ENCODE measurements around the gene C5orf15.

DNA sequence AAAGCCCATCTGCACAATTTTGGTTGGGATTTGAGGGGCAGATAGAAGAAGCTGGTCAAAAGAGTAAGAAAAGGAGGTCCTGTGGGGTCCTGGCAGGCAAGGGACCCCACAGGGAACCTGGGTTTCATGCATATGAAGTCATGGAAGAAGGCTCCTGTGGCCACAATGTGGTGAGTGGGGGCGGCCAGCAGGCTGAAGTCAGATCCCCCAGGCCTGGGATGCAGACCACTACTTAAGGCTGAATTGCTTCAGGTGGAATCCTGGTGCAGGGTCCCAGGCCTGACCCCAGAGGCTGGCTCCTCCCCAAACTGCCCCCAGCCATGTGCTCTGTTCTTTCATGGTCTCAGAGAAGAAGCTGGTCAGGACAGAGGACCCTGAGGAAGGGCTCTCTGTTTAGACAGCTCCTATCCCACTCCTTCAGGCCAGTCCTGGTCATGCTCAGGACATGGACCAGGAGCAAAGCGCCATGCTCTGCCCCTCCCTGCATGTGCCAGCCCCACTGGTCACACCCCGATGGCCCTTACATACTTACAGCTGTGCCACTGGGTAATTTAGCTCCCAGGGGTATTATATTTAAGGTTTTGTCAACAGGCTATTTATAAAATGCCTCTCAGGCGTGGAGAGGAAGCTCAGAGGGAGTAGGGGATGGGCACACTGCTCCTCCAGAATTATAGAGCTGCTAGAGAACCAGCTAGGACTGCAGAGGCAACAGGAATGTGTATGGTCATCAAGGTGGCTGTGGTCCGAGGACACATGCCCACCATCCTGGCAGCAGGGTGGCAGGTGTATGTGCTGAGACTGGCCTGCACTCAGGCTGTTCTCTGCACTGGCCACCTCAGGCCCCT, 33.4 kb downstream of the C5orf15 start:
- TF ChIP-seq, protein P1, sequence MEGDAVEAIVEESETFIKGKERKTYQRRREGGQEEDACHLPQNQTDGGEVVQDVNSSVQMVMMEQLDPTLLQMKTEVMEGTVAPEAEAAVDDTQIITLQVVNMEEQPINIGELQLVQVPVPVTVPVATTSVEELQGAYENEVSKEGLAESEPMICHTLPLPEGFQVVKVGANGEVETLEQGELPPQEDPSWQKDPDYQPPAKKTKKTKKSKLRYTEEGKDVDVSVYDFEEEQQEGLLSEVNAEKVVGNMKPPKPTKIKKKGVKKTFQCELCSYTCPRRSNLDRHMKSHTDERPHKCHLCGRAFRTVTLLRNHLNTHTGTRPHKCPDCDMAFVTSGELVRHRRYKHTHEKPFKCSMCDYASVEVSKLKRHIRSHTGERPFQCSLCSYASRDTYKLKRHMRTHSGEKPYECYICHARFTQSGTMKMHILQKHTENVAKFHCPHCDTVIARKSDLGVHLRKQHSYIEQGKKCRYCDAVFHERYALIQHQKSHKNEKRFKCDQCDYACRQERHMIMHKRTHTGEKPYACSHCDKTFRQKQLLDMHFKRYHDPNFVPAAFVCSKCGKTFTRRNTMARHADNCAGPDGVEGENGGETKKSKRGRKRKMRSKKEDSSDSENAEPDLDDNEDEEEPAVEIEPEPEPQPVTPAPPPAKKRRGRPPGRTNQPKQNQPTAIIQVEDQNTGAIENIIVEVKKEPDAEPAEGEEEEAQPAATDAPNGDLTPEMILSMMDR (IDR thresholded peaks at IDR 0.05) = no peak
- no peak for TF ChIP-seq POLR2A (IDR thresholded peaks at IDR 0.05)

Data from lower leg skin (tissue), 3 donors.